HepG2 (cell line): ENCODE data around the gene AEN. TPM values are rescaled to one million over a fixed set of nuclear protein-coding genes. Genes with fewer than 3 reads are reported as not detected.

Experiments
- BORCS8-MEF2B ChIP-seq: sonication (generic); formaldehyde crosslinking; IDR thresholded peaks from 2 replicates; pipeline ENCODE4 v1.8.0; 2022; ENCODE audit warnings: mild to moderate bottlenecking, missing genetic modification reagents
- ELF3 ChIP-seq: IDR thresholded peaks from 2 replicates; pipeline ENCODE4 v1.6.1; 2016; ENCODE audit warnings: missing genetic modification reagents, missing compliant biosample characterization
- GABPA ChIP-seq, 2 experiments: IDR thresholded peaks; 2 replicates each; pipeline ENCODE4 v1.6.1; 2011 to 2016; ENCODE audit warnings: low read depth in 2 of 2, low read length in 1 of 2, missing biosample characterization in 1 of 2, missing genetic modification characterization in 1 of 2
- HBP1 ChIP-seq: IDR thresholded peaks from 2 replicates; pipeline ENCODE4 v1.6.1; 2016; ENCODE audit warnings: low read depth, control low read depth
- MAFG ChIP-seq: sonication (generic); formaldehyde crosslinking; IDR thresholded peaks from 2 replicates; pipeline ENCODE4 v1.5.1; 2020; ENCODE audit warnings: mild to moderate bottlenecking, missing genetic modification reagents
- PCBP1 ChIP-seq: fragments of 200-400 bp; formaldehyde crosslinking; IDR thresholded peaks from 2 replicates; pipeline ENCODE4 v1.6.1; 2017; ENCODE audit warnings: mild to moderate bottlenecking, low read depth, low read length, borderline replicate concordance
- PHF5A ChIP-seq: IDR thresholded peaks from one replicate; pipeline ENCODE4 v1.6.1; 2018; ENCODE audit warnings: low read depth, missing genetic modification reagents; ENCODE audit not compliant: unreplicated experiment
- POLR2G ChIP-seq: fragments of 200-400 bp; formaldehyde crosslinking; IDR thresholded peaks from 2 replicates; pipeline ENCODE4 v1.6.1; 2018; ENCODE audit warnings: mild to moderate bottlenecking, low read depth, low read length, moderate library complexity
- SOX5 ChIP-seq: IDR thresholded peaks from 2 replicates; pipeline ENCODE4 v1.6.1; 2016; ENCODE audit warnings: borderline replicate concordance
- ZNF101 ChIP-seq: sonication (generic); formaldehyde crosslinking; IDR thresholded peaks from 2 replicates; pipeline ENCODE4 v1.4.0; 2020; ENCODE audit warnings: mild to moderate bottlenecking, low read depth, missing genetic modification reagents, borderline replicate concordance
- ZNF121 ChIP-seq: sonication (generic); formaldehyde crosslinking; IDR thresholded peaks from 2 replicates; pipeline ENCODE4 v1.5.0; 2020; ENCODE audit warnings: mild to moderate bottlenecking, missing genetic modification reagents
- ZNF251 ChIP-seq: sonication (generic); formaldehyde crosslinking; IDR thresholded peaks from 2 replicates; pipeline ENCODE4 v1.9.0; 2021; ENCODE audit warnings: mild to moderate bottlenecking, missing genetic modification reagents
- ZNF605 ChIP-seq: sonication (generic); formaldehyde crosslinking; IDR thresholded peaks from 2 replicates; pipeline ENCODE4 v1.8.0; 2022; ENCODE audit warnings: mild to moderate bottlenecking, missing genetic modification reagents
- ZNF777 ChIP-seq: sonication (generic); formaldehyde crosslinking; IDR thresholded peaks from 2 replicates; pipeline ENCODE4 v1.4.0; 2020; ENCODE audit warnings: missing genetic modification reagents
- ZNF883 ChIP-seq: sonication (generic); formaldehyde crosslinking; IDR thresholded peaks from 2 replicates; pipeline ENCODE4 v1.5.1; 2020; ENCODE audit warnings: mild to moderate bottlenecking, missing genetic modification reagents; ENCODE audit errors: not compliant biosample characterization
- polyA plus RNA-seq, 8 experiments: library from polyadenylated mRNA; depleted of rRNA in 3 of 8; stranded (reverse) in 7 of 8; unstranded in 1 of 8; fragments of >200 nt; fragmentation: Illumina TruSeq in 4 of 8; extraction: Trizol in 4 of 8; gene quantifications; 2 replicates each; pipeline versions ENCODE4 v1.2.1 to v1.2.3, GENCODE V29; 2011 to 2016; ENCODE audit warnings: low read depth in 4 of 8, missing spikeins in 1 of 8, mixed read lengths in 1 of 8; ENCODE audit not compliant: insufficient read depth in 1 of 8
- total RNA-seq, 5 experiments: library from RNA; depleted of rRNA; stranded (reverse); fragments of >200 nt; fragmentation: Illumina TruSeq; extraction: Trizol; gene quantifications; 2 replicates each; pipeline ENCODE4 v1.2.3, GENCODE V29; 2016; ENCODE audit warnings: low read depth in 1 of 5
- TF ChIP-seq, protein P1 (sequence below): sonication (generic); formaldehyde crosslinking; IDR thresholded peaks from 2 replicates; pipeline ENCODE4 v1.5.1; 2020; ENCODE audit warnings: mild to moderate bottlenecking, missing genetic modification reagents, borderline replicate concordance
- TF ChIP-seq, protein P2 (sequence below): sonication (generic); formaldehyde crosslinking; IDR thresholded peaks from 2 replicates; pipeline ENCODE4 v1.4.0; 2020; ENCODE audit warnings: mild to moderate bottlenecking, missing genetic modification reagents
- TF ChIP-seq, protein P3 (sequence below): IDR thresholded peaks from 2 replicates; pipeline ENCODE4 v1.4.0; 2020; ENCODE audit warnings: mild to moderate bottlenecking, missing genetic modification reagents

Gene AEN
- total and polyA plus RNA-seq, 2 of the 13 experiments (the other 11 are each of a cell fraction or from before 2014, with no cell fraction given): 51.3 to 118 TPM

GRCh38 chr15:88681610-88682221 is 60.6 kb downstream of the AEN start (continued):
- TF ChIP-seq, protein P1, sequence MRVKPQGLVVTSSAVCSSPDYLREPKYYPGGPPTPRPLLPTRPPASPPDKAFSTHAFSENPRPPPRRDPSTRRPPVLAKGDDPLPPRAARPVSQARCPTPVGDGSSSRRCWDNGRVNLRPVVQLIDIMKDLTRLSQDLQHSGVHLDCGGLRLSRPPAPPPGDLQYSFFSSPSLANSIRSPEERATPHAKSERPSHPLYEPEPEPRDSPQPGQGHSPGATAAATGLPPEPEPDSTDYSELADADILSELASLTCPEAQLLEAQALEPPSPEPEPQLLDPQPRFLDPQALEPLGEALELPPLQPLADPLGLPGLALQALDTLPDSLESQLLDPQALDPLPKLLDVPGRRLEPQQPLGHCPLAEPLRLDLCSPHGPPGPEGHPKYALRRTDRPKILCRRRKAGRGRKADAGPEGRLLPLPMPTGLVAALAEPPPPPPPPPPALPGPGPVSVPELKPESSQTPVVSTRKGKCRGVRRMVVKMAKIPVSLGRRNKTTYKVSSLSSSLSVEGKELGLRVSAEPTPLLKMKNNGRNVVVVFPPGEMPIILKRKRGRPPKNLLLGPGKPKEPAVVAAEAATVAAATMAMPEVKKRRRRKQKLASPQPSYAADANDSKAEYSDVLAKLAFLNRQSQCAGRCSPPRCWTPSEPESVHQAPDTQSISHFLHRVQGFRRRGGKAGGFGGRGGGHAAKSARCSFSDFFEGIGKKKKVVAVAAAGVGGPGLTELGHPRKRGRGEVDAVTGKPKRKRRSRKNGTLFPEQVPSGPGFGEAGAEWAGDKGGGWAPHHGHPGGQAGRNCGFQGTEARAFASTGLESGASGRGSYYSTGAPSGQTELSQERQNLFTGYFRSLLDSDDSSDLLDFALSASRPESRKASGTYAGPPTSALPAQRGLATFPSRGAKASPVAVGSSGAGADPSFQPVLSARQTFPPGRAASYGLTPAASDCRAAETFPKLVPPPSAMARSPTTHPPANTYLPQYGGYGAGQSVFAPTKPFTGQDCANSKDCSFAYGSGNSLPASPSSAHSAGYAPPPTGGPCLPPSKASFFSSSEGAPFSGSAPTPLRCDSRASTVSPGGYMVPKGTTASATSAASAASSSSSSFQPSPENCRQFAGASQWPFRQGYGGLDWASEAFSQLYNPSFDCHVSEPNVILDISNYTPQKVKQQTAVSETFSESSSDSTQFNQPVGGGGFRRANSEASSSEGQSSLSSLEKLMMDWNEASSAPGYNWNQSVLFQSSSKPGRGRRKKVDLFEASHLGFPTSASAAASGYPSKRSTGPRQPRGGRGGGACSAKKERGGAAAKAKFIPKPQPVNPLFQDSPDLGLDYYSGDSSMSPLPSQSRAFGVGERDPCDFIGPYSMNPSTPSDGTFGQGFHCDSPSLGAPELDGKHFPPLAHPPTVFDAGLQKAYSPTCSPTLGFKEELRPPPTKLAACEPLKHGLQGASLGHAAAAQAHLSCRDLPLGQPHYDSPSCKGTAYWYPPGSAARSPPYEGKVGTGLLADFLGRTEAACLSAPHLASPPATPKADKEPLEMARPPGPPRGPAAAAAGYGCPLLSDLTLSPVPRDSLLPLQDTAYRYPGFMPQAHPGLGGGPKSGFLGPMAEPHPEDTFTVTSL (CRISPR knock-in tag): peak; percentile 42; the same call in 1 of the 2 replicates
- TF ChIP-seq ZNF777 (CRISPR knock-in tag): peak; percentile 40; the same call in 1 of the 2 replicates
- TF ChIP-seq SOX5 (CRISPR knock-in tag): peak; percentile 32; the same call in 1 of the 2 replicates
- TF ChIP-seq ZNF121 (CRISPR knock-in tag): 0 out of 2 replicates have a peak, but pooled peaks have one; percentile 52
- no peak for TF ChIP-seq HBP1
- peak; percentile 55 for TF ChIP-seq ELF3 (CRISPR knock-in tag)
- no peak for TF ChIP-seq PHF5A (CRISPR knock-in tag)
- no peak for TF ChIP-seq MAFG (CRISPR knock-in tag)
- peak; percentile 69; the same call in 1 of the 2 replicates for TF ChIP-seq BORCS8-MEF2B (CRISPR knock-in tag)
- TF ChIP-seq GABPA (IDR thresholded peaks at IDR 0.05; ENCODE audit: low read depth, low read length): no peak
- 0 out of 2 replicates have a peak, but pooled peaks have one; percentile 20 for TF ChIP-seq GABPA (CRISPR knock-in tag; IDR thresholded peaks at IDR 0.05; ENCODE audit: low read depth)
- no peak for TF ChIP-seq ZNF101 (CRISPR knock-in tag)
- TF ChIP-seq ZNF883 (CRISPR knock-in tag): peak; percentile 56
- TF ChIP-seq, protein P2, sequence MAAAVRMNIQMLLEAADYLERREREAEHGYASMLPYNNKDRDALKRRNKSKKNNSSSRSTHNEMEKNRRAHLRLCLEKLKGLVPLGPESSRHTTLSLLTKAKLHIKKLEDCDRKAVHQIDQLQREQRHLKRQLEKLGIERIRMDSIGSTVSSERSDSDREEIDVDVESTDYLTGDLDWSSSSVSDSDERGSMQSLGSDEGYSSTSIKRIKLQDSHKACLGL (CRISPR knock-in tag): peak; percentile 60; the same call in 1 of the 2 replicates
- TF ChIP-seq POLR2G: peak; percentile 83
- no peak for TF ChIP-seq PCBP1
- TF ChIP-seq ZNF251: no peak
- TF ChIP-seq, protein P3, sequence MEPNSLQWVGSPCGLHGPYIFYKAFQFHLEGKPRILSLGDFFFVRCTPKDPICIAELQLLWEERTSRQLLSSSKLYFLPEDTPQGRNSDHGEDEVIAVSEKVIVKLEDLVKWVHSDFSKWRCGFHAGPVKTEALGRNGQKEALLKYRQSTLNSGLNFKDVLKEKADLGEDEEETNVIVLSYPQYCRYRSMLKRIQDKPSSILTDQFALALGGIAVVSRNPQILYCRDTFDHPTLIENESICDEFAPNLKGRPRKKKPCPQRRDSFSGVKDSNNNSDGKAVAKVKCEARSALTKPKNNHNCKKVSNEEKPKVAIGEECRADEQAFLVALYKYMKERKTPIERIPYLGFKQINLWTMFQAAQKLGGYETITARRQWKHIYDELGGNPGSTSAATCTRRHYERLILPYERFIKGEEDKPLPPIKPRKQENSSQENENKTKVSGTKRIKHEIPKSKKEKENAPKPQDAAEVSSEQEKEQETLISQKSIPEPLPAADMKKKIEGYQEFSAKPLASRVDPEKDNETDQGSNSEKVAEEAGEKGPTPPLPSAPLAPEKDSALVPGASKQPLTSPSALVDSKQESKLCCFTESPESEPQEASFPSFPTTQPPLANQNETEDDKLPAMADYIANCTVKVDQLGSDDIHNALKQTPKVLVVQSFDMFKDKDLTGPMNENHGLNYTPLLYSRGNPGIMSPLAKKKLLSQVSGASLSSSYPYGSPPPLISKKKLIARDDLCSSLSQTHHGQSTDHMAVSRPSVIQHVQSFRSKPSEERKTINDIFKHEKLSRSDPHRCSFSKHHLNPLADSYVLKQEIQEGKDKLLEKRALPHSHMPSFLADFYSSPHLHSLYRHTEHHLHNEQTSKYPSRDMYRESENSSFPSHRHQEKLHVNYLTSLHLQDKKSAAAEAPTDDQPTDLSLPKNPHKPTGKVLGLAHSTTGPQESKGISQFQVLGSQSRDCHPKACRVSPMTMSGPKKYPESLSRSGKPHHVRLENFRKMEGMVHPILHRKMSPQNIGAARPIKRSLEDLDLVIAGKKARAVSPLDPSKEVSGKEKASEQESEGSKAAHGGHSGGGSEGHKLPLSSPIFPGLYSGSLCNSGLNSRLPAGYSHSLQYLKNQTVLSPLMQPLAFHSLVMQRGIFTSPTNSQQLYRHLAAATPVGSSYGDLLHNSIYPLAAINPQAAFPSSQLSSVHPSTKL (CRISPR knock-in tag): 0 out of 2 replicates have a peak, but pooled peaks have one; percentile 26
- peak; percentile 68 for TF ChIP-seq ZNF605 (CRISPR knock-in tag)
